HPDE6-E6E7 (cell line): ENCODE data around the gene DNAAF6.
"Not testable (repeated sequence)": the region's sequence is repeated elsewhere in the genome, so short reads cannot be mapped to it uniquely, and the experiment has no call there.

ENCODE experiments used
- DNase-seq: peaks from one replicate; pipeline ENCODE4 v3.0.0; 2011; ENCODE audit warnings: missing footprints; ENCODE audit errors: extremely low spot score

Gene DNAAF6

GRCh38 chrX:107205770-107206696 is at the start of gene DNAAF6, which contains the start of gene NUP62CL:
TSS of gene DNAAF6 (plus strand) at chrX:107206611. CDS start at chrX:107212876, 6,265 bp downstream.
TSS of gene NUP62CL (minus strand) at chrX:107206433. CDS start at chrX:107175146, 31,287 bp downstream.
- peak; percentile 52 for DNase-seq

GRCh38 chrX:107157618-107158017 is 48.8 kb upstream of the DNAAF6 start:
- not testable (repeated sequence) for DNase-seq

DNA sequence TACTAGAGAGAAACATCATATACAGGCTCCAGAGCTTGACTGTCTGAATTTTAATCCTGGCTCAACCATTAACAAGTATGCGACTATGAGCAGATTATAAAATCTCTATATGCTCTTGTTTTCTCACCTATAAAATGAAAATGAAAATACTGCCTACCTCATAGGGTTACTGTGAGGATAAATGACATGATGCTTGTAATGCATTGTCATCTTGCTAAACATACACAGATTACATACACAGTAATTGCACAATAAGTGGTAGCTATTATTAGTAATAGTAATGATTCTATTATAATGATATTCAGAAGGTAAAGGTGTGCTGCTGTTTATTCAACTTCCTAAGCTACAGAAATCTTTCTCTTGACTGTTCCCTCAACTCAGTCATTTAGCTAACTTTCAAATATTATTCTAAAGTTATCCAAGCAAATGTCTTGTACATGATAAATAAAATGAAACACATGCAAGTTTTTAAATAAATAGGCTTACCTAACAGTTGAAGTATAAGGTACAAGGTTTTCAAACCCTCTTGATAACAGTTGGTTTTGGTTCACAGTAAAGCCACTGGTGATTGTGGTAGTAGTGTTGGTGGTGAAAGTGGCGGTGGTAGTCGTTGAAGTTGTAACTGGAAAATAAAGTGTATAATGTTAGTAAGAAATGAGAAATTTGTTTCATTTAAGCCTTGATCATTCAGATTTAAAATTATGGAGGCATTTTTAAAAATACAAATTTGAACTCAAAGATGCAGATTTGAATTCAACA is 39.1 kb upstream of the DNAAF6 start:
- no peak for DNase-seq

DNA sequence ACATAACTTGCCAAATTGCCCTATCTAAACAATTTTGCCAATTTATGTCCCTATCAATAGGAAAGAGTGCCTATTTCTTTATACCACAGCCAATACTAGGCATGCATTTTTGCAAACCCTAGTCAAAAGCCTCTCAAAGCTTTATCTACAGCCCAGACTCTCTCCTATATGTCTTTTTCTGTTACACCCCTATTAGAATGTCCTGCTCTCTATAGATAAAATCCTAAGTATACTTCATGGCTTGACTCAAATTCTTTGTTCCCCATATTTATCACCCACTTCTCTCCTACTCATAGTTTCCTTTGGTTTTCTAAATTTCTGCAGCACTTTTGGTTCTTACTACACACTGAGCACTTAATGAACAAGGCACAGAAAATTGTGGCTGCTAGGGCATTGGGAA is 38.2 kb upstream of the DNAAF6 start:
- DNase-seq, result no peak

DNA sequence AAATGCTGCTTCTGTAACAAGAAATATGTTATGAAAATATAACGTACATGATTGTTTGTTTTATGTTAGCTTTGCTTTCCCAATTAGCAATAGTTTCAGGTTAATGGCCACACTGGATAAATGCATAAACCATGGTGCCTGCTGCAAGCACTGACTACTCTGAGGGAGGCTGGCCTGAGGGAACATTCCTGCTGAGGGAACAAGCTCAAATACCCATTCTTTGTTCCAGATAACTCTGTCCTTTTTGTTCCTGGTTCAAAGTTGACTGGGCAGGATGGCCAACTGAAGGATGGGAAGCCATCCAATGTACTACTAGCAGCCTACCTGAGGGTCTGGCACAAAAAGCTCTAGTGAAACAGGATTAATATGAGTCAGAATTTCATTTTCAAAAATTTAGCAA is 37.7 kb upstream of the DNAAF6 start:
- no peak for DNase-seq

DNA sequence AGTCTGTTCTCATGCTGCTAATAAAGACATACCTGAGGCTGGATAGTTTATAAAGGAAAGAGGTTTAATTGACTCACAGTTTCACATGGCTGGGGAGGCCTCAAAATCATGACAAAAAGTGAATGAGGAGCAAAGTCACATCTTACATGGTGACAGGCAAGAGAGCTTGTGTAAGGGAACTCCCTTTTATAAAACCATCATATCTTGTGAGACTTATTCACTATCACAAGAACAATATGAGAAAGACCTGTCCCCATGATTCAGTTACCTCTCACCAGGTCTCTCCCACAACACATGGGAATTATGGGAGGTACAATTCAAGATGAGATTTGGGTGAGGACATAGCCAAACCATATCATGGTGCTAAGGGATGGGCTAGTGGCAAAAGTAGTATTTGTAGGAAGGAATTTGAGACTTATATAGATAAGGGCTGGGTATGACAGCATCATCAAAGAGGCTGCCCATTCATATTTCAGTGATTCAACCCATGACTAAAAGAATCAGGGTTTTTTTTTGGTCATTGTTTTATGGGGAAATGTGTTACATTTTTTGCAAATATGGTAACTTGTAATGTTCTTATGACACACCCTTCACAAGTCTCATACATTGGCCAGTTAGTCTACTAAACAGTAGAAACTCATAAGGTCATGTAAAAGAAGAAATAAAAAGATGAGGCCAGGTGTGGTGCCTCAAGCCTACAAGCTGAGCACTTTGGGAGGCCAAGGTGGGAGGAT is 34.9 kb upstream of the DNAAF6 start:
- no peak for DNase-seq

GRCh38 chrX:107197319-107197718 is 9.1 kb upstream of the DNAAF6 start:
- DNase-seq, result no peak

DNA sequence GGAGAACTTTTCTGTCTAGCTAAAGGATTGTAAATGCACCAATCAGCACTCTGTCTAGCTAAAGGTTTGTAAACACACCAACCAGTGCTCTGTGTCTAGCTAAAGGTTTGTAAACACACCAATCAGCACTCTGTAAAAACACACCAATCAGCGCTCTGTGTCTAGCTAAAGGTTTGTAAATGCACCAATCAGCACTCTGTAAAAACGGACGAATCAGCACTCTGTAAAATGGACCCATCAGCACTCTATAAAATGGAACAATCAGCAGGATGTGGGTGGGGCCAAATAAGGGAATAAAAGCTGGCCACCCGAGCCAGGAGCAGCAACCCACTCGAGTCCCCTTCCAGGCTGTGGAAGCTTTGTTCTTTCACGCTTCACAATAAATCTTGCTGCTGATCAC is 8.3 kb upstream of the DNAAF6 start:
- not testable (repeated sequence) for DNase-seq

- no peak for DNase-seq
Observed at GRCh38 chrX:107199491-107199890, 6.9 kb upstream of the DNAAF6 start.

- DNase-seq, result no peak
Observed at GRCh38 chrX:107204068-107204605, 2.3 kb upstream of the DNAAF6 start.

GRCh38 chrX:107206697-107207065 is 270 bp downstream of the DNAAF6 start:
- no peak for DNase-seq

DNA sequence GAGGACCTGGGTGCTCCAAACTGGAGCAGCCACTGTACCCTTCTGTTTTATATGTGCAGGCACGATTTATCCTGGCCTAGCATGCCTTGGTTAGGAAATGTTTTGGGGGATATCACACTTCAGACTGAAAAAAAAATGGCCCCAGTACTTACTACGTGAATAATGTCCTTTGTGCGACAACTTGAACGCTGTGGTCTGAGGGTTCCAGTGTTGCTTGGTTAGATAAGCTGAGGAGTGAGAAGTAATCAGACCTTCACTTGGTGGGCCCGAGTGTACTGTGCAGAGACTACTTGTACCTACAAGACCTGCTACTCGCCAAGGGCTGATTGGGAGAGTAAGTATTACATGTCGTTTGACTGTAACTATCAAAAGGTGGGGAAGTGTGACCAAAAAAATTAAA is 678 bp downstream of the DNAAF6 start:
- DNase-seq, result no peak

GRCh38 chrX:107207943-107208342 is 1.5 kb downstream of the DNAAF6 start:
- DNase-seq, result no peak

GRCh38 chrX:107213477-107213876 is 7.1 kb downstream of the DNAAF6 start:
- no peak for DNase-seq

- DNase-seq, result no peak
Observed at GRCh38 chrX:107226757-107227156, 20.3 kb downstream of the DNAAF6 start.

- DNase-seq, result no peak
Observed at GRCh38 chrX:107227780-107228485, 21.5 kb downstream of the DNAAF6 start.

- no peak for DNase-seq
Observed at GRCh38 chrX:107228486-107228819, 22.0 kb downstream of the DNAAF6 start.

DNA sequence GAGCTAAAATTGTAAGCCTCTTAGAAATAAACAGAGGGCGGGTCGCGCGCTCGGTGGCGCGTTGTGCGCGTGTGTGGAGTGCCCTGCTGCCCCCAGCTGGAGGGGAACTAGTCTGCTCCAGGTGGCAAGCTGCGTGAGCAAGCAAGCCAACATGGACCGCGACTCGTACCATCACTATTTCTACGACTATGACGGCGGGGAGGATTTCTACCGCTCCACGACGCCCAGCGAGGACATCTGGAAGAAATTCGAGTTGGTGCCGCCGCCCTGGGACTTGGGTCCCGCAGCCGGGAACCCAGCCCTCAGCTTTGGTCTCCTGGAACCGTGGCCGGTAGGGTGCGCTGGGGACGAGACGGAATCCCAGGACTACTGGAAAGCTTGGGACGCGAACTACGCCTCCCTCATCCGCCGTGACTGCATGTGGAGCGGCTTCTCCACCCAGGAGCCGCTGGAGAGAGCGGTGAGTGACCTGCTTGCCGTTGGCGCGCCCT is 66.1 kb downstream of the DNAAF6 start:
- DNase-seq, result no peak

GRCh38 chrX:107273795-107274194 is 67.4 kb downstream of the DNAAF6 start:
- DNase-seq, result no peak

GRCh38 chrX:107288676-107289075 is 82.3 kb downstream of the DNAAF6 start:
- no peak for DNase-seq

DNA sequence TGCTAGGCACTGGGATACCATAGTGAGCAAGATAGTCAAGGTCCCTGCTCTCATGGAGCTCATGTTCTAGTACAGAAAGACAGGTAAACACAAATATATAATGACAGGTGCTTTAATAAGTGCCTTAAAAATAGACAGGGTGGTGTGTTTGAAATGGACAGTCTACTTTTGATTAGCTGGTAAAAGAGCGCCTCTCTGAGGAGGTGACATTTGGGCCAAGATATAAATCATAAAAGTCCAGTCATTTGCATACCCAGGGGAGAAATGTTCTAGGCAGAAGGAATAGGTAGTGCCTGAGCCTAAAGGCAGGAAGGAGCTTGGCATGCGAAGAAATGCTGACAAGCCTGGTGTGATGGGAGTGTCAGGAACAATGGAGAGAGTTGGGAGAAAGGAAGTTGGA is 83.6 kb downstream of the DNAAF6 start:
- DNase-seq, result no peak
